Body of pancreas (tissue), 4 donors: ENCODE measurements around the gene REG4.

Source experiments
- POLR2A ChIP-seq, 3 donors: fragments of 450-650 bp; IDR thresholded peaks; one replicate each; pipeline ENCODE4 v1.6.1; 2016; ENCODE audit warnings: antibody characterized with exemption in 3 of 3, mild to moderate bottlenecking in 2 of 3
- TF ChIP-seq, protein P1 (sequence below), 7 experiments: fragments of 450-650 bp in 4 of 7; fragments of 200-600 bp in 3 of 7; sonication (generic) in 3 of 7; IDR thresholded peaks; one replicate each; pipeline ENCODE4 v1.5.1; 2016 to 2019; ENCODE audit warnings: antibody characterized with exemption in 7 of 7

DNA sequence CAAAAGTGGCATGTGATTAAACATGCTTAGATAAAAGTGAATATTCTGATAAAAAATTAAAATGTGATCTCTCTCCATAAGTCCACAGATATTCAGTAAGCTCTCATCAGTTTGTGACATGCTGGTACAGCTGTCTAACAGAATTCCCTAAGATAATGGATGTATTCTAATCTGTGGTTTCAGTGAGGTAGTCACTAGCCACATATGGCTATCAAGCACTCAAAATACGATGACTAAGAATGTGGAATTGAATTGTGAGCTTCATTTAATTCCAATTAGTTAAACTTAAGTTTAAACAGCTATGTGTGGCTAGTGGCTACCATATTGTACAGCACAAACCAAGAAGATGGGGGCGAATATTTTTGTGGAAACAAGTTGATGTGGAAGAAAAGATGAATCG, 4.1 kb upstream of the REG4 start:
- TF ChIP-seq, protein P1, sequence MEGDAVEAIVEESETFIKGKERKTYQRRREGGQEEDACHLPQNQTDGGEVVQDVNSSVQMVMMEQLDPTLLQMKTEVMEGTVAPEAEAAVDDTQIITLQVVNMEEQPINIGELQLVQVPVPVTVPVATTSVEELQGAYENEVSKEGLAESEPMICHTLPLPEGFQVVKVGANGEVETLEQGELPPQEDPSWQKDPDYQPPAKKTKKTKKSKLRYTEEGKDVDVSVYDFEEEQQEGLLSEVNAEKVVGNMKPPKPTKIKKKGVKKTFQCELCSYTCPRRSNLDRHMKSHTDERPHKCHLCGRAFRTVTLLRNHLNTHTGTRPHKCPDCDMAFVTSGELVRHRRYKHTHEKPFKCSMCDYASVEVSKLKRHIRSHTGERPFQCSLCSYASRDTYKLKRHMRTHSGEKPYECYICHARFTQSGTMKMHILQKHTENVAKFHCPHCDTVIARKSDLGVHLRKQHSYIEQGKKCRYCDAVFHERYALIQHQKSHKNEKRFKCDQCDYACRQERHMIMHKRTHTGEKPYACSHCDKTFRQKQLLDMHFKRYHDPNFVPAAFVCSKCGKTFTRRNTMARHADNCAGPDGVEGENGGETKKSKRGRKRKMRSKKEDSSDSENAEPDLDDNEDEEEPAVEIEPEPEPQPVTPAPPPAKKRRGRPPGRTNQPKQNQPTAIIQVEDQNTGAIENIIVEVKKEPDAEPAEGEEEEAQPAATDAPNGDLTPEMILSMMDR (IDR thresholded peaks at IDR 0.05): no peak
- no peak for TF ChIP-seq POLR2A (IDR thresholded peaks at IDR 0.05)
